ENCODE data around the gene IL17F. TPM values are rescaled to one million over a fixed set of nuclear protein-coding genes. Genes with fewer than 3 reads are reported as not detected.

The IL17F gene
- total and polyA plus RNA-seq, 2 of the 8 experiments (the other 6 are each of a cell fraction or from before 2014, with no cell fraction given): 0.08 TPM; not detected in 1

DNA sequence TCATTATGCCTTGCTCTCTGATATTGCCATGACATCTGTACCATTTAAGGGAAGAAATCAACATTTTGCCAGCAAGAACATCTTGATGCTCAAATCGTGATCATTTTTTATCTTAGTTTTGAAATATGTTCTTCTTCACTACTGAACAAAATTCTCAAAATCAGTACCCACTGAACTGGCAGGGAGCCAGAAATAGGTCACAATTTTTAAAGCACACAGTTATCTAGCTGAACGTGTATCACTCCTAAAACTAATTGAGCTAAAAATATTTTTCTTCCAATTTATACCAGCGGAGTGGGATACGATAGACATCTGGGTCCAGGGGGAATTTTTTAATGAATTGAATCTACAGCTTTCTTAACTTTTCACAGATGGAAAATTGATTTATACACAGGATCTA lies 11.3 kb downstream of the IL17F start (continued):
- no peak for TF ChIP-seq EP300 (IDR thresholded peaks at IDR 0.05; ENCODE audit: borderline replicate concordance in 1 of 2, low read depth in 2 of 2, low read length in 2 of 2)
- no peak for TF ChIP-seq CTCF (IDR thresholded peaks at IDR 0.05; ENCODE audit: control extremely low read depth in 1 of 3, insufficient read depth in 1 of 3, low read depth in 1 of 3, low read length in 3 of 3)
